HEK293T (cell line): Measurements from ENCODE around the gene FILIP1L.

Source experiments
- FOXA1 ChIP-seq: fragments of 450-650 bp; IDR thresholded peaks from 2 replicates; pipeline ENCODE4 v1.6.1; 2016; ENCODE audit warnings: mild to moderate bottlenecking
- FOXK2 ChIP-seq: fragments of 450-650 bp; IDR thresholded peaks from 2 replicates; pipeline ENCODE4 v1.6.1; 2016; ENCODE audit warnings: mild to moderate bottlenecking
- SUZ12 ChIP-seq: fragments of 450-650 bp; IDR thresholded peaks from 2 replicates; pipeline ENCODE4 v1.6.1; 2016; ENCODE audit warnings: mild to moderate bottlenecking
- TARDBP ChIP-seq: fragments of 450-650 bp; IDR thresholded peaks from 2 replicates; pipeline ENCODE4 v1.6.1; 2016

DNA sequence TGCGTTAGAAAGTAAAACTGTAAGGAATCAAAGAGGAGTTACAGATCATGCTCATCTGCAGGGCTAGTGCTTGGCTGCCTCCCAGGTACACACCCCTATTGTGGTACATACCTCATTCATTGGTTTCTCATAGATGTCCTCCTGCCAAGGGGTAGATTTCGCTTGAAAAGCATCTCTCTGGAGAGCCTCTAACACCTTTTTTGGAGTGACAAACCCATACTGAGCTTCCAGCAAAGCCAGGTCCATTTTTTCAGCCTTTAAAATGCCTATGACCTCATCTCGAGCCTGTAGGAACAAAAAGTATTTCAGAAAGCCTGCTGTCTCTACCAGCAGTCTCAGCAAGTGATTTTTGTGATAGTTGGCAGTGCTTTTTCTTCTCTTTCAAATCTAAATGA, 184.6 kb downstream of the FILIP1L start:
- no peak for TF ChIP-seq SUZ12
- TF ChIP-seq TARDBP, result no peak
- no peak for TF ChIP-seq FOXK2
- no peak for TF ChIP-seq FOXA1
